Mucosa of descending colon (tissue), 3 donors: ENCODE data around the gene JPH2. TPM values are rescaled to one million over a fixed set of nuclear protein-coding genes. Genes with fewer than 3 reads are reported as not detected.

ENCODE experiments used
- ATAC-seq: fragments of 200-7000 bp; cut with Tn5 transposase; one replicate; pipeline ENCODE4 v1.9.1; 2020; ENCODE audit warnings: mild to moderate bottlenecking, moderate library complexity
- DNase-seq, 3 donors: peaks; one replicate each; pipeline ENCODE4 v3.0.0-alpha.2; 2020
- H3K36me3 ChIP-seq: fragments of 200-600 bp; one replicate; pipeline ENCODE4 v1.8.0; 2021; ENCODE audit warnings: low read depth, mild to moderate bottlenecking
- H3K4me1 ChIP-seq: fragments of 200-600 bp; one replicate; pipeline ENCODE4 v1.8.0; 2021; ENCODE audit warnings: low read depth, mild to moderate bottlenecking
- H3K4me3 ChIP-seq: fragments of 200-600 bp; one replicate; pipeline ENCODE4 v1.8.0; 2021; ENCODE audit warnings: mild to moderate bottlenecking
- H3K9me3 ChIP-seq: fragments of 200-600 bp; one replicate; pipeline ENCODE4 v1.8.0; 2021; ENCODE audit warnings: mild to moderate bottlenecking
- CTCF ChIP-seq: fragments of 200-600 bp; IDR thresholded peaks from one replicate; pipeline ENCODE4 v1.8.0; 2022; ENCODE audit warnings: antibody characterized with exemption, mild to moderate bottlenecking
- intact Hi-C, 2 donors: fragments of 100-400 bp; cut with DNase I in 1 of 2; cut with micrococcal nuclease in 1 of 2; formaldehyde crosslinking; loops; one replicate each; pipeline versions ENCODE4 v1.11.0 to v1.11.1; 2022; cut with DNase I, micrococcal nuclease
- total RNA-seq, 3 donors: library from RNA; stranded (reverse); fragmentation: NEBNext Ultra II Directional in 2 of 3; extraction: Animal tissue kit (Norgen Biotek cat#: 25700) in 2 of 3; gene quantifications; one replicate each; pipeline versions ENCODE4 v1.2.1 to v1.2.4, GENCODE V29; 2021 to 2023
- donor health status: DM: no; HTN: no; CAD: no; lungs with moderate emphysema.
- donor health status: DM: no; HTN: no; CAD: no.
- donor health status: DM: no; HTN: yes; CAD: no.

The JPH2 gene
- total RNA-seq, 3 donors from 2014 or later, result 2.3 to 87.3 (median 8.3) TPM

- Histone ChIP-seq H3K9me3 (no peaks in the 10 kb centered on the region), H3K4me1 (no peaks in the 10 kb centered on the region), H3K36me3 (no peaks in the 10 kb centered on the region), H3K4me3 (no peak overlapping the region)
- DNase-seq (peak in 1 of 3 donors; percentile 40), ATAC-seq (peak; percentile 66)
- intact Hi-C loops, result no loop called here
- no peak for TF ChIP-seq CTCF
These were observed 96.9 kb downstream of the JPH2 start for GRCh38 chr20:44089987-44090674.

- no peaks in the 10 kb centered on the region for H3K36me3 ChIP-seq
- no peaks in the 10 kb centered on the region for H3K4me1 ChIP-seq
- DNase-seq (no peak), ATAC-seq (no peak)
- intact Hi-C loops, result no loop called here
- H3K9me3 ChIP-seq, result no peaks in the 10 kb centered on the region
- no peak overlapping the region for H3K4me3 ChIP-seq
- TF ChIP-seq CTCF, result no peak
These were observed 99.2 kb downstream of the JPH2 start for GRCh38 chr20:44087857-44088120.

- H3K4me1 ChIP-seq, result no peaks in the 10 kb centered on the region
- no peak for TF ChIP-seq CTCF
- H3K4me3 ChIP-seq, result no peak overlapping the region
- no peaks in the 10 kb centered on the region for H3K36me3 ChIP-seq
- intact Hi-C loops, result no loop called here
- no peak for ATAC-seq
- DNase-seq, result no peak
- H3K9me3 ChIP-seq, result no peaks in the 10 kb centered on the region
These were observed 99.7 kb downstream of the JPH2 start for GRCh38 chr20:44087051-44087856.

GRCh38 chr20:44085616-44086434 lies 101.2 kb downstream of the JPH2 start:
- Histone ChIP-seq H3K9me3 (no peaks in the 10 kb centered on the region), H3K4me3 (no peak overlapping the region), H3K36me3 (no peaks in the 10 kb centered on the region), H3K4me1 (no peaks in the 10 kb centered on the region)
- ATAC-seq (no peak), DNase-seq (no peak)
- no peak for TF ChIP-seq CTCF
- intact Hi-C loops, result no loop called here

GRCh38 chr20:44084891-44085290 lies 102.1 kb downstream of the JPH2 start:
- ATAC-seq (no peak), DNase-seq (no peak)
- intact Hi-C loops, result loop anchor here in 1 of 2 donors (5.0 kb wide), 1 partner anchor 338 kb away; no protein-coding TSS in a partner anchor
- Histone ChIP-seq H3K4me3 (no peak overlapping the region), H3K9me3 (no peaks in the 10 kb centered on the region), H3K36me3 (no peaks in the 10 kb centered on the region), H3K4me1 (no peaks in the 10 kb centered on the region)
- TF ChIP-seq CTCF, result no peak
